Smooth muscle cell (in vitro differentiated cells): ENCODE data around the gene CCN2. TPM values are rescaled to one million over a fixed set of nuclear protein-coding genes. Genes with fewer than 3 reads are reported as not detected.

Experiments used
- DNase-seq: peaks from one replicate; lab custom pipeline; 2025; ENCODE audit not compliant: unreplicated experiment; lab: John Stamatoyannopoulos, UW
- H2AFZ ChIP-seq: fragments of 200-600 bp; sonication (generic); 2 replicates; pipeline ENCODE4 v1.6.0; 2016; ENCODE audit warnings: antibody characterized with exemption, low read depth, mild to moderate bottlenecking
- H3F3A ChIP-seq: fragments of 200-600 bp; sonication (generic); 2 replicates; pipeline ENCODE4 v1.6.0; 2017; ENCODE audit warnings: antibody characterized with exemption, low read depth
- H3K27ac ChIP-seq: fragments of 200-600 bp; sonication (generic); 2 replicates; pipeline ENCODE4 v1.5.1; 2016; ENCODE audit warnings: low read depth, mild to moderate bottlenecking
- H3K27me3 ChIP-seq: fragments of 200-600 bp; sonication (generic); 2 replicates; pipeline ENCODE4 v1.6.1; 2016; ENCODE audit warnings: low read depth, mild to moderate bottlenecking
- H3K36me3 ChIP-seq: fragments of 200-600 bp; sonication (generic); 2 replicates; pipeline ENCODE4 v1.5.1; 2016; ENCODE audit warnings: low read depth
- H3K4me1 ChIP-seq: fragments of 200-600 bp; sonication (generic); 2 replicates; pipeline ENCODE4 v1.5.1; 2016; ENCODE audit warnings: low read depth
- H3K4me2 ChIP-seq: fragments of 200-600 bp; sonication (generic); 2 replicates; pipeline ENCODE4 v1.6.0; 2016; ENCODE audit warnings: mild to moderate bottlenecking
- H3K4me3 ChIP-seq: fragments of 200-600 bp; sonication (generic); 2 replicates; pipeline ENCODE4 v1.5.1; 2016; ENCODE audit warnings: mild to moderate bottlenecking
- H3K79me2 ChIP-seq: fragments of 200-600 bp; sonication (generic); 2 replicates; pipeline ENCODE4 v1.6.0; 2016; ENCODE audit warnings: low read depth, mild to moderate bottlenecking
- H3K9ac ChIP-seq: fragments of 200-600 bp; sonication (generic); 2 replicates; pipeline ENCODE4 v1.6.0; 2016; ENCODE audit warnings: low read depth
- H3K9me3 ChIP-seq: fragments of 200-600 bp; sonication (generic); replicated peaks from 2 replicates; pipeline ENCODE4 v1.5.1; 2016; ENCODE audit warnings: low read depth
- H4K20me1 ChIP-seq: fragments of 200-600 bp; sonication (generic); 2 replicates; pipeline ENCODE4 v1.6.0; 2016; ENCODE audit warnings: low read depth
- CTCF ChIP-seq: fragments of 200-600 bp; sonication (generic); IDR thresholded peaks from 2 replicates; pipeline ENCODE4 v1.5.1; 2017; ENCODE audit warnings: borderline replicate concordance, mild to moderate bottlenecking, antibody characterized with exemption; ENCODE audit not compliant: insufficient read depth, poor library complexity, severe bottlenecking
- WGBS: methylation state at CpG from one replicate; pipeline ENCODE4 v1.1.7; 2016; ENCODE audit warnings: low lambda C conversion rate; 5-methylcytosine and 5-hydroxymethylcytosine counted together
- polyA plus RNA-seq: library from polyadenylated mRNA; unstranded; fragments of >200 nt; fragmentation: Nextera tagmentation; extraction: Ambion mirVana; gene quantifications from 2 replicates; pipeline ENCODE4 v1.2.1, GENCODE V29; 2016
- total RNA-seq: library from RNA; depleted of rRNA; stranded (reverse); fragments of >200 nt; gene quantifications from 2 replicates; pipeline ENCODE4 v1.2.3, GENCODE V29; 2014

Gene CCN2
- total and polyA plus RNA-seq, 2 experiments from 2014 or later: 1,180 to 2,448 TPM

GRCh38 chr6:131958095-131958494 is 6.9 kb upstream of the CCN2 start:
- H2AFZ ChIP-seq: no peak overlapping the region

GRCh38 chr6:131955876-131956275 is 4.7 kb upstream of the CCN2 start:
- H2AFZ ChIP-seq: no peak overlapping the region
- H3K4me3 ChIP-seq: no peak overlapping the region
- H3K9me3 ChIP-seq: no peaks in the 10 kb centered on the region
- peak overlapping the region; percentile 90 for H3K27ac ChIP-seq
- 93% methylated on average over 1 of the region's 1 CpG for WGBS
- peaks cover 35% of the 10 kb centered on the region for H3K4me1 ChIP-seq
- H3F3A ChIP-seq: peaks cover 14% of the 10 kb centered on the region
- H3K9ac ChIP-seq: no peak overlapping the region
- H3K4me2 ChIP-seq: no peak overlapping the region
- no peak for DNase-seq
- H3K79me2 ChIP-seq: peaks cover 7% of the 10 kb centered on the region
- no peaks in the 10 kb centered on the region for H4K20me1 ChIP-seq
- TF ChIP-seq CTCF: no peak
- H3K36me3 ChIP-seq: no peaks in the 10 kb centered on the region
- no peaks in the 10 kb centered on the region for H3K27me3 ChIP-seq

More at GRCh38 chr6:131958095-131958494, 6.9 kb upstream of the CCN2 start:
- Histone ChIP-seq H3K27me3 (no peaks in the 10 kb centered on the region), H3K9me3 (no peaks in the 10 kb centered on the region), H4K20me1 (no peaks in the 10 kb centered on the region), H3K4me3 (no peak overlapping the region), H3K9ac (no peak overlapping the region), H3K36me3 (no peaks in the 10 kb centered on the region), H3K79me2 (no peaks in the 10 kb centered on the region), H3F3A (peaks cover 8% of the 10 kb centered on the region), H3K27ac (no peak overlapping the region), H3K4me2 (no peak overlapping the region), H3K4me1 (peaks cover 20% of the 10 kb centered on the region)
- TF ChIP-seq CTCF: no peak
- WGBS: 71% methylated on average over 3 of the region's 3 CpGs
- DNase-seq: no peak

DNA sequence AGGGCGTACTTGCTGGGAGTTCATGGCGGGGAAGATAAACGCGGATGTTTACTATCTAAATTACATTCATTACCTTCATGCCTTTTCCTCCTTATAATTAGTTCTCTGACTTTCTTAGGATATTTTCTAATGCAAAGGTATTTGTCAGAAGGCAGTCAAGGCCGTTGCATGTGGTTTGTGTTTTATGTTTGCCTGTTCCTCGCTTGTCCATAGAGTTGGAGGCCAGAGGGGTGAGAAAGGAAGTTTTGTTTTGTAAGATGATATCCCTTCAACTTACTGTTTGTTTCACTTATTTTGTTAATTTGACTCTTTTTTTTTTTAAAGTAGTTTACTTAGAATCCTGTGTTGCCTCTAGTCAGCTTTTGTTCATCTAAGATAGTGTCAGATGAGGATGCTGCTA is 4.0 kb upstream of the CCN2 start:
- Histone ChIP-seq H3K9ac (peak overlapping the region; percentile 24), H3F3A (peaks cover 16% of the 10 kb centered on the region), H4K20me1 (peaks cover 3% of the 10 kb centered on the region), H3K27ac (peak overlapping the region; percentile 90), H3K4me2 (peak overlapping the region; percentile 65), H3K79me2 (peaks cover 7% of the 10 kb centered on the region), H3K27me3 (no peaks in the 10 kb centered on the region), H2AFZ (no peak overlapping the region), H3K4me3 (no peak overlapping the region), H3K4me1 (peaks cover 35% of the 10 kb centered on the region), H3K36me3 (no peaks in the 10 kb centered on the region), H3K9me3 (no peaks in the 10 kb centered on the region)
- DNase-seq: no peak
- TF ChIP-seq CTCF: no peak
- WGBS: 77% methylated on average over 6 of the region's 6 CpGs

- WGBS: 12% methylated on average over 7 of the region's 7 CpGs
These were observed 3.6 kb upstream of the CCN2 start for GRCh38 chr6:131954775-131955107.

More at GRCh38 chr6:131954775-131955107, 3.6 kb upstream of the CCN2 start:
- DNase-seq: no peak
- H3K36me3 ChIP-seq: no peaks in the 10 kb centered on the region
- H3K79me2 ChIP-seq: peaks cover 7% of the 10 kb centered on the region
- peak overlapping the region; percentile 90 for H3K27ac ChIP-seq
- peaks cover 8% of the 10 kb centered on the region for H4K20me1 ChIP-seq
- H3K4me2 ChIP-seq: peak overlapping the region; percentile 65
- H3K27me3 ChIP-seq: no peaks in the 10 kb centered on the region
- no peak overlapping the region for H2AFZ ChIP-seq
- no peak for TF ChIP-seq CTCF
- no peak overlapping the region for H3K4me3 ChIP-seq
- H3K4me1 ChIP-seq: peaks cover 35% of the 10 kb centered on the region
- no peaks in the 10 kb centered on the region for H3K9me3 ChIP-seq
- H3F3A ChIP-seq: peaks cover 20% of the 10 kb centered on the region
- peak overlapping the region; percentile 57 for H3K9ac ChIP-seq
